Subcutaneous adipose tissue (tissue), 4 donors: ENCODE data around the gene MAD2L2. TPM values are rescaled to one million over a fixed set of nuclear protein-coding genes. Genes with fewer than 3 reads are reported as not detected.

Source experiments
- CTCF ChIP-seq: fragments of 450-650 bp; IDR thresholded peaks from one replicate; pipeline ENCODE4 v1.5.1; 2016; ENCODE audit warnings: low read depth, mild to moderate bottlenecking, control low read depth, antibody characterized with exemption, moderate library complexity
- total RNA-seq, 4 donors: library from RNA; depleted of rRNA; stranded (reverse); fragments of >200 nt; gene quantifications; one replicate each; pipeline ENCODE4 v1.1.0, GENCODE V29; 2016

The MAD2L2 gene
- total RNA-seq, 4 donors from 2014 or later, result 20.5 to 44.5 (median 25.8) TPM

DNA sequence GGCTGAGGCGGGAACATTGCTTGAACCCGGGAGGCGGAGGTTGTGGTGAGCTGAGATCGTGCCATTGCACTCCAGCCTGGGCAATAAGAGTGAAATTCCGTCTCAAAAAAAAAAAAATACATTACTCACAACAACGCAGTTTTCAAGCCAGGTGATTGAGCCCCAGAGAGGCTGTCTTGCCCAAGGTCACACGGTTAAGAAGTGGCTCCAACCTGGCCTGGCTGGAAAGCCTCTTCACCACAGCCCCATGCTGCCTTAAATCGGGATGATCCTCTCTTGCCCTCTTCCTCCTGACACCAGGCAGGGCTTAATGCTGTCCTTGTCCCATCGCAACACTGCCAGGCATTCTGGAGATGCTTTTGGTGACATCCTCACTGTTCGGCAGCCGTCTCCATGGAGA is 32.1 kb upstream of the MAD2L2 start:
- no peak for TF ChIP-seq CTCF

- TF ChIP-seq CTCF, result no peak
Observed at GRCh38 chr1:11712285-11712684, 31.3 kb upstream of the MAD2L2 start.

GRCh38 chr1:11711490-11711889 is 30.5 kb upstream of the MAD2L2 start:
- no peak for TF ChIP-seq CTCF

DNA sequence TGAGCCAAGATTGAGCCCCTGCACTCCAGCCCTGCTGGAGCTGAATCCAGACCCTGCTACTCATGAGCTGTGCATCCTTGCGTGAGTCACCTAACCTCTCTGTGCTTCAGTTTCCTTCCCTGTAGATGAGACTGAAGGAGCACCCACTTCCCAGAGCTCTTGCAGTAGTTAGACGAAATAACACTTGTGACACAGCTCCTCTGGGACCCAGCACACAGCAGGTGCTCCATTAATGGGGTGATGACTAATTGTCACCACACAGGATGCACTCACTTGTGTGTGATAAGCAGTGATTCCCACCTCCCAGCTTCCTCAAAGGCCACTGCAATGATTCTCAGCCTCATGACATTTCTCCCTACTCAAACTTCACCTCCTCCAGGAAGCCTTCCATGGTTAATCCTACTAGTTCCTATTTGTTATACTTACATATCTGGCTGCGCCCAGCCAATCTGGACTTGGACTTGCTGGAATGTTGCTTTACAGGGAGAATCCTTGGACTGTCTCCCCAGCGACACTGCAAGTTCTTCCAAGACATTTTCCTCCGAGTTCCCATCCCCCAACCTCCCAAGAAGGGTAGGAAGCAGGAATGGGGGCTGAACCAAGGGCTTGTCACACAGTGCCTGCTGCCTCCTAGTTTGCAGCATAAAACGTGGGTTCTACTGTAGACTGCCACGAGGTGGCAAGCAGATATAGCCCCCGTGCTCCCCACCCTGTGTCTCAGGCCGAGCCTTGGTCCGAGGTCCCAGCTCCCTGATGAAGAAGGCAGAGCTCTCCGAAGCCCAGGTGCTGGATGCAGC is 27.8 kb upstream of the MAD2L2 start:
- no peak for TF ChIP-seq CTCF

DNA sequence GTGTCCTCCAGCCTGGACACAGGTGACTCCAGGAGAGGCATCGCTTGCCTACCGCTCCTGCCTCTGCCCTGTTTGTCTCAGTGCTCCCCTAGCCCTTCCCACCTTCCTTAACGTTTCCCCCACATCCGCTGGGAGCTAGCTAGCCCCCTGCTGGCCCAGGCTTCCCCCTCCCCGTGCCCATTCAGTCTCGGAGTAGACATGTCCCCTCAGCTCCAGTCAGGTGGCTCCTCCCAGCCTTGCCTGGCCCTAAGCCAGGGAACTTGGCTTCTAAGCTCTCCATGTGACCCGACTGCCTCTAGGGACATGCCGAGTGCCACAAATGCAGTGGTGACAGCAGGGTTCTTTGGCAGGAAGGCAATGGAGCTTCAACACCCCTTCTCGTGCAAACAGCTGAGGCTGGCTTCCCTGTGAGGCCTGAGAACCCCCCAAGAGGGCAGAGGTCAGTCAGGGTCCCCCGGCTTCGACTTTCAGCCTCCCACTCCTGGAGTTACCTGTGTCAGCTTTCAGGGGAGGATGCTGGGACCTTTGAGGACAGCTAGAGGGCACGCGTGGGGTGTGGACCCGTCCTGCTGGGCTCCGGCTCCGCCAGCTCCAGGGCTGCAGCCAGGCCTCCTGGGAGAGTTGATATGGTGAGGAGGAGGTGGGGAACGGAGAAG is 26.8 kb upstream of the MAD2L2 start:
- TF ChIP-seq CTCF, result no peak

DNA sequence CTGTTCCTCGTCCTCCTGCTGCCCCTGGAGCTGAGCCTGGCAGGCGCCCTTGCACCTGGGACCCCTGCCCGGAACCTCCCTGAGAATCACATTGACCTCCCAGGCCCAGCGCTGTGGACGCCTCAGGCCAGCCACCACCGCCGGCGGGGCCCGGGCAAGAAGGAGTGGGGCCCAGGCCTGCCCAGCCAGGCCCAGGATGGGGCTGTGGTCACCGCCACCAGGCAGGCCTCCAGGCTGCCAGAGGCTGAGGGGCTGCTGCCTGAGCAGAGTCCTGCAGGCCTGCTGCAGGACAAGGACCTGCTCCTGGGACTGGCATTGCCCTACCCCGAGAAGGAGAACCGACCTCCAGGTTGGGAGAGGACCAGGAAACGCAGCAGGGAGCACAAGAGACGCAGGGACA is 25.3 kb upstream of the MAD2L2 start:
- TF ChIP-seq CTCF, result no peak

- TF ChIP-seq CTCF, result no peak
Observed at GRCh38 chr1:11705596-11705995, 24.6 kb upstream of the MAD2L2 start.
